ENCODE data around the gene ZGPAT.

- TF ChIP-seq, protein P1, sequence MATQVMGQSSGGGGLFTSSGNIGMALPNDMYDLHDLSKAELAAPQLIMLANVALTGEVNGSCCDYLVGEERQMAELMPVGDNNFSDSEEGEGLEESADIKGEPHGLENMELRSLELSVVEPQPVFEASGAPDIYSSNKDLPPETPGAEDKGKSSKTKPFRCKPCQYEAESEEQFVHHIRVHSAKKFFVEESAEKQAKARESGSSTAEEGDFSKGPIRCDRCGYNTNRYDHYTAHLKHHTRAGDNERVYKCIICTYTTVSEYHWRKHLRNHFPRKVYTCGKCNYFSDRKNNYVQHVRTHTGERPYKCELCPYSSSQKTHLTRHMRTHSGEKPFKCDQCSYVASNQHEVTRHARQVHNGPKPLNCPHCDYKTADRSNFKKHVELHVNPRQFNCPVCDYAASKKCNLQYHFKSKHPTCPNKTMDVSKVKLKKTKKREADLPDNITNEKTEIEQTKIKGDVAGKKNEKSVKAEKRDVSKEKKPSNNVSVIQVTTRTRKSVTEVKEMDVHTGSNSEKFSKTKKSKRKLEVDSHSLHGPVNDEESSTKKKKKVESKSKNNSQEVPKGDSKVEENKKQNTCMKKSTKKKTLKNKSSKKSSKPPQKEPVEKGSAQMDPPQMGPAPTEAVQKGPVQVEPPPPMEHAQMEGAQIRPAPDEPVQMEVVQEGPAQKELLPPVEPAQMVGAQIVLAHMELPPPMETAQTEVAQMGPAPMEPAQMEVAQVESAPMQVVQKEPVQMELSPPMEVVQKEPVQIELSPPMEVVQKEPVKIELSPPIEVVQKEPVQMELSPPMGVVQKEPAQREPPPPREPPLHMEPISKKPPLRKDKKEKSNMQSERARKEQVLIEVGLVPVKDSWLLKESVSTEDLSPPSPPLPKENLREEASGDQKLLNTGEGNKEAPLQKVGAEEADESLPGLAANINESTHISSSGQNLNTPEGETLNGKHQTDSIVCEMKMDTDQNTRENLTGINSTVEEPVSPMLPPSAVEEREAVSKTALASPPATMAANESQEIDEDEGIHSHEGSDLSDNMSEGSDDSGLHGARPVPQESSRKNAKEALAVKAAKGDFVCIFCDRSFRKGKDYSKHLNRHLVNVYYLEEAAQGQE (IDR thresholded peaks at IDR 0.05; ENCODE audit: insufficient read depth in 1 of 2, low read depth in 2 of 2, low read length in 1 of 2) = no peak
- no peak for TF ChIP-seq CTCF (IDR thresholded peaks at IDR 0.05)
- TF ChIP-seq SIN3A (IDR thresholded peaks at IDR 0.05; ENCODE audit: borderline replicate concordance, insufficient read depth, low read depth, low read length) = no peak
- no peak; the same call in 1 of the 2 replicates for TF ChIP-seq POLR2AphosphoS5 (IDR thresholded peaks at IDR 0.05; ENCODE audit: low read depth, low read length)
- no peak for TF ChIP-seq TCF7L2 (IDR thresholded peaks at IDR 0.05; ENCODE audit: low read depth, low read length)
Measured at GRCh38 chr20:63737945-63738686, 30.3 kb downstream of the ZGPAT start.

Measured in Panc1 (cell line).